Large intestine (tissue), 3 donors: Measurements from ENCODE around the gene MS4A10. TPM values are rescaled to one million over a fixed set of nuclear protein-coding genes. Genes with fewer than 3 reads are reported as not detected.

ENCODE experiments used
- DNase-seq, 2 donors: peaks; one replicate each; pipeline versions ENCODE4 v3.0.0 to v3.0.0-alpha.2; 2013
- H3K27ac ChIP-seq: one replicate; pipeline ENCODE4 v1.5.1; 2013; ENCODE audit warnings: low read length
- H3K27me3 ChIP-seq: 2 replicates; pipeline ENCODE4 v1.6.1; 2013; ENCODE audit warnings: low read length; ENCODE audit not compliant: control insufficient read depth, insufficient read depth
- H3K36me3 ChIP-seq: 2 replicates; pipeline ENCODE4 v1.6.1; 2013; ENCODE audit warnings: low read length; ENCODE audit not compliant: control insufficient read depth, insufficient read depth
- H3K4me1 ChIP-seq: one replicate; pipeline ENCODE4 v1.6.1; 2013; ENCODE audit warnings: low read length; ENCODE audit not compliant: control insufficient read depth, insufficient read depth
- H3K4me3 ChIP-seq: one replicate; pipeline ENCODE4 v1.5.1; 2013; ENCODE audit warnings: low read length
- H3K9me3 ChIP-seq: one replicate; pipeline ENCODE4 v1.6.1; 2013; ENCODE audit warnings: mild to moderate bottlenecking, low read depth, low read length, moderate library complexity; ENCODE audit not compliant: control insufficient read depth
- WGBS: methylation state at CpG from one replicate; pipeline ENCODE4 v1.1.5; 2013; ENCODE audit warnings: low lambda C conversion rate; ENCODE audit not compliant: insufficient coverage; 5-methylcytosine and 5-hydroxymethylcytosine counted together
- polyA plus RNA-seq: library from polyadenylated mRNA; unstranded; fragments of 120-200 nt; gene quantifications from one replicate; pipeline ENCODE4 v1.2.1, GENCODE V29; 2013

Gene MS4A10
- polyA plus RNA-seq, 1 donor: 0.48 TPM

- peaks cover 31% of the 10 kb centered on the region for H3K4me1 ChIP-seq
- WGBS: 10% methylated on average over 2 of the region's 15 CpGs
- no peaks in the 10 kb centered on the region for H3K9me3 ChIP-seq
- no peak overlapping the region for H3K4me3 ChIP-seq
- peak; percentile 80 to 86 for DNase-seq
- H3K27me3 ChIP-seq: no peaks in the 10 kb centered on the region
- no peaks in the 10 kb centered on the region for H3K36me3 ChIP-seq
- no peak overlapping the region for H3K27ac ChIP-seq
These were observed 1.9 kb downstream of the MS4A10 start for GRCh38 chr11:60786811-60787567.

GRCh38 chr11:60788401-60789125, 3.4 kb downstream of the MS4A10 start:
- H3K36me3 ChIP-seq: no peaks in the 10 kb centered on the region
- peaks cover 31% of the 10 kb centered on the region for H3K4me1 ChIP-seq
- H3K27me3 ChIP-seq: no peaks in the 10 kb centered on the region
- H3K27ac ChIP-seq: no peak overlapping the region
- no peak for DNase-seq
- H3K4me3 ChIP-seq: no peak overlapping the region
- H3K9me3 ChIP-seq: no peaks in the 10 kb centered on the region
- WGBS: 100% methylated on average over 1 of the region's 7 CpGs

- Histone ChIP-seq H3K4me3 (no peak overlapping the region), H3K36me3 (no peaks in the 10 kb centered on the region), H3K27me3 (no peaks in the 10 kb centered on the region), H3K4me1 (peaks cover 19% of the 10 kb centered on the region), H3K27ac (no peak overlapping the region), H3K9me3 (no peaks in the 10 kb centered on the region)
- WGBS: no CpG with 5 or more reads among the region's 3 CpGs
- DNase-seq: no peak
These were observed 5.6 kb downstream of the MS4A10 start for GRCh38 chr11:60790726-60791125.

DNA sequence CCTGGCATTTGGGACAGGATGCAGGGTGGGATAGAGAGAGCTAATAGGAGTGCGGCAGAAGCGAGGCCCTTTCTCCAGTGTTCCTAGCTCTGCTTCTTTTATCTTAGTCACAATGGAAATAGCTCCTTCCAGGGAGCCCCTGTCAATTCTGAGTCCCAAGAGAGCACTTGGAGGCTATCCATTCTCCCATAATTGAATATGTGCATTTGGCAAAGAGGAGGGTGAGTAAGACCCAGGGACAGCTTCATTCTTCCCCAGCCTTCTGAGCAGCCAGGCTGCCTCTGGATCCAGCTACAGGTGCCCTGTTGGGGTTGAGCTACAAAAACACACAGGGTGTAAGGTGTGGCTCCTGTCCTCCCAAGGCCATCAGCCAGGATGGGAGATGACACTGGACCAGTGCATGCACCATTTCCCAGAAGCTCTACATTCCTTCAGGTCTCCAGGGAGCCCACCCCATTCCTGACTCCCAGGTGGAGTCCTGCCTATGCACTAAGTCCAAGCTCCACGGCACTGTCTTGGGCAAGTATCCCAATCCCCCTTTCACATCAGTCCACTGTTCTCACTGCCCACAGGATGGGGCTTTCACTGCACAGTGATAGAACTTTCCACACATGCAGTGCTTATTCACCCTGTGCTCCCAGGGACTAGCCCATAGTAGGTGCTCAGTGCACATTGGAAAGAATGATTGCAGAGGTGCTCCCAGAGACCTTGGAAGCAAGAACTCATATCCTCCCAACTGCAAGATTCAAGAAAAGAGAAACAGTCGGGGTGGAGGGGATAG, 6.2 kb downstream of the MS4A10 start:
- H3K27ac ChIP-seq: no peak overlapping the region
- H3K27me3 ChIP-seq: no peaks in the 10 kb centered on the region
- no peak overlapping the region for H3K4me3 ChIP-seq
- H3K9me3 ChIP-seq: no peaks in the 10 kb centered on the region
- peaks cover 13% of the 10 kb centered on the region for H3K4me1 ChIP-seq
- H3K36me3 ChIP-seq: no peaks in the 10 kb centered on the region
- no peak for DNase-seq
- no CpG with 5 or more reads among the region's 4 CpGs for WGBS

- peaks cover 1% of the 10 kb centered on the region for H3K4me1 ChIP-seq
- no peaks in the 10 kb centered on the region for H3K27me3 ChIP-seq
- H3K27ac ChIP-seq: no peak overlapping the region
- DNase-seq: no peak
- no peaks in the 10 kb centered on the region for H3K36me3 ChIP-seq
- no peak overlapping the region for H3K4me3 ChIP-seq
- no peaks in the 10 kb centered on the region for H3K9me3 ChIP-seq
- no CpG with 5 or more reads among the region's 3 CpGs for WGBS
These were observed 7.4 kb downstream of the MS4A10 start for GRCh38 chr11:60792521-60792920.

GRCh38 chr11:60795291-60795690, 10.2 kb downstream of the MS4A10 start:
- Histone ChIP-seq H3K9me3 (no peaks in the 10 kb centered on the region), H3K27me3 (peaks cover 6% of the 10 kb centered on the region), H3K27ac (no peak overlapping the region), H3K36me3 (no peaks in the 10 kb centered on the region), H3K4me1 (no peaks in the 10 kb centered on the region), H3K4me3 (no peak overlapping the region)
- WGBS: no CpG with 5 or more reads among the region's 6 CpGs
- DNase-seq: no peak

- Histone ChIP-seq H3K4me1 (no peaks in the 10 kb centered on the region), H3K9me3 (no peaks in the 10 kb centered on the region), H3K27ac (no peak overlapping the region), H3K4me3 (no peak overlapping the region), H3K27me3 (peaks cover 6% of the 10 kb centered on the region), H3K36me3 (no peaks in the 10 kb centered on the region)
- no peak for DNase-seq
- no CpG with 5 or more reads among the region's 17 CpGs for WGBS
These were observed 12.9 kb downstream of the MS4A10 start for GRCh38 chr11:60797846-60798630.

DNA sequence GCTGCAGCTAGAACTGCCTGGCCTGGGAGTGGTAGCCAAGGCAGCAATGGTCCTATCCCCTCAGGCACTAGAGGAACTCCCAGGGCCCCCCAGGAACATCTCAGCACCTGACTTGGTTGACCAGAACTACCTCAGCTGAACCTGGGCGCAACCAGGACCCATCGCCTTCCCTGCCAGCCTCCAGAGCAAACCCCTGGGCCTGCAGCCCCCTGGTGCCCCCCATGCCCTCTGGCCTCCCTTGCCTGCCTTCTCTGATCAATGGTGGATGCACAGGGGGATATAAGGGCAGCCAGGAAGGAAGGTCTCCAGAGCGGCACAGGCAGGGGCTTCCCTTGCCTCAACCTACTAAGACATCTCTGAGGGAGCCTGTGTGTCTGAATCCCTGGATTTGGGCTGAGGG, 13.5 kb downstream of the MS4A10 start:
- DNase-seq: no peak
- no peak overlapping the region for H3K4me3 ChIP-seq
- peaks cover 9% of the 10 kb centered on the region for H3K27me3 ChIP-seq
- no peak overlapping the region for H3K27ac ChIP-seq
- no peaks in the 10 kb centered on the region for H3K36me3 ChIP-seq
- H3K4me1 ChIP-seq: no peaks in the 10 kb centered on the region
- H3K9me3 ChIP-seq: no peaks in the 10 kb centered on the region
- no CpG with 5 or more reads among the region's 3 CpGs for WGBS

GRCh38 chr11:60801194-60801593, 16.1 kb downstream of the MS4A10 start:
- Histone ChIP-seq H3K27ac (no peak overlapping the region), H3K36me3 (no peaks in the 10 kb centered on the region), H3K4me1 (no peaks in the 10 kb centered on the region), H3K27me3 (peaks cover 9% of the 10 kb centered on the region), H3K4me3 (no peak overlapping the region), H3K9me3 (no peaks in the 10 kb centered on the region)
- no peak for DNase-seq
- 100% methylated on average over 2 of the region's 10 CpGs for WGBS
